Mucosa of descending colon (tissue), 3 donors: Measurements from ENCODE around the gene UACA. TPM values are rescaled to one million over a fixed set of nuclear protein-coding genes. Genes with fewer than 3 reads are reported as not detected.

ENCODE experiments used
- ATAC-seq: fragments of 200-7000 bp; cut with Tn5 transposase; one replicate; pipeline ENCODE4 v1.9.1; 2020; ENCODE audit warnings: mild to moderate bottlenecking, moderate library complexity
- DNase-seq, 3 donors: peaks; one replicate each; pipeline ENCODE4 v3.0.0-alpha.2; 2020
- H3K36me3 ChIP-seq: fragments of 200-600 bp; one replicate; pipeline ENCODE4 v1.8.0; 2021; ENCODE audit warnings: low read depth, mild to moderate bottlenecking
- H3K4me1 ChIP-seq: fragments of 200-600 bp; one replicate; pipeline ENCODE4 v1.8.0; 2021; ENCODE audit warnings: low read depth, mild to moderate bottlenecking
- H3K4me3 ChIP-seq: fragments of 200-600 bp; one replicate; pipeline ENCODE4 v1.8.0; 2021; ENCODE audit warnings: mild to moderate bottlenecking
- H3K9me3 ChIP-seq: fragments of 200-600 bp; one replicate; pipeline ENCODE4 v1.8.0; 2021; ENCODE audit warnings: mild to moderate bottlenecking
- intact Hi-C, 2 donors: fragments of 100-400 bp; cut with DNase I in 1 of 2; cut with micrococcal nuclease in 1 of 2; formaldehyde crosslinking; loops; one replicate each; pipeline versions ENCODE4 v1.11.0 to v1.11.1; 2022; cut with DNase I, micrococcal nuclease
- total RNA-seq, 3 donors: library from RNA; stranded (reverse); fragmentation: NEBNext Ultra II Directional in 2 of 3; extraction: Animal tissue kit (Norgen Biotek cat#: 25700) in 2 of 3; gene quantifications; one replicate each; pipeline versions ENCODE4 v1.2.1 to v1.2.4, GENCODE V29; 2021 to 2023
- TF ChIP-seq, protein P1 (sequence below): fragments of 200-600 bp; IDR thresholded peaks from one replicate; pipeline ENCODE4 v1.8.0; 2022; ENCODE audit warnings: antibody characterized with exemption, mild to moderate bottlenecking
- donor health status: DM: no; HTN: no; CAD: no; lungs with moderate emphysema.
- donor health status: DM: no; HTN: no; CAD: no.
- donor health status: DM: no; HTN: yes; CAD: no.

UACA gene
- total RNA-seq, 3 donors from 2014 or later, result 42.1 to 74.7 (median 64.9) TPM

DNA sequence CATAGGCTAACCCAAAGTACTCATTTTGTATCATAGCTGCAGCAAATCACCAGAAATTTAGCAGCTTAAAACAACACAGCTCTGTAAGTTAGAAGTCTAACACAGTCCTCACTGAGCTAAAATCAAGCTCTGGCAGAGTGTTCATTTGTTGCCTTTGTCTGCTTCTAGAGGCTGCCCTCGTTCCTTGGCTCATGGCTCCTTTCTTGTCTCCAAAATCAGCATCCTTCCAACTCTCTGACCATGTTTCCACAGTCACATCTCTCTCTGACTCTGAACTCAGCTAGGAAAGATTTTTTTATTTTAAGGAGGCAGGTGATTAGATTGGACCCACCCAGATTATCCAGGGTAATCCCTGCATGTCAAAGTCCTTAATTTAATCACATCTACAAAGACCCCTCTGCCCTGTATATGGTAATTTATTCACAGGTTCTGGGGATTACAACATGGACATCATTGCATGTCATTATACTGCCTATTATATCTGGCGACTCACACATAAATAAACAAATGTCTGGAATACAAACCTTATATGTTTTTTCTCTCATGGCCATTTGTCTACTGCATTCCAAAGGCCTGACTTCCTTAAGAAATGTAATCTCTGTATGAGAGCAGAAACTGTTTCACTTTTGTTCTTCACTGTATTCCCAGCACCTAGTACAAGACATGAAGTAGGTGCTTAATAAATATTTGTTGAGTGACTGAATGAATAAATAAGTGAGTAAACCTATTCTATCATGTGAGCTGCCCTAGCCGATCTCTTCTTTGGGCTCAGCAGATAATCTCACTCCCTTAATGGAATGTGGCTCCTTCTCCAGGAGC is 15.1 kb upstream of the UACA start:
- Histone ChIP-seq H3K9me3 (no peaks in the 10 kb centered on the region), H3K36me3 (no peaks in the 10 kb centered on the region), H3K4me3 (no peak overlapping the region), H3K4me1 (no peaks in the 10 kb centered on the region)
- DNase-seq (no peak), ATAC-seq (peak; percentile 49)
- intact Hi-C loops, result no loop called here
- TF ChIP-seq, protein P1, sequence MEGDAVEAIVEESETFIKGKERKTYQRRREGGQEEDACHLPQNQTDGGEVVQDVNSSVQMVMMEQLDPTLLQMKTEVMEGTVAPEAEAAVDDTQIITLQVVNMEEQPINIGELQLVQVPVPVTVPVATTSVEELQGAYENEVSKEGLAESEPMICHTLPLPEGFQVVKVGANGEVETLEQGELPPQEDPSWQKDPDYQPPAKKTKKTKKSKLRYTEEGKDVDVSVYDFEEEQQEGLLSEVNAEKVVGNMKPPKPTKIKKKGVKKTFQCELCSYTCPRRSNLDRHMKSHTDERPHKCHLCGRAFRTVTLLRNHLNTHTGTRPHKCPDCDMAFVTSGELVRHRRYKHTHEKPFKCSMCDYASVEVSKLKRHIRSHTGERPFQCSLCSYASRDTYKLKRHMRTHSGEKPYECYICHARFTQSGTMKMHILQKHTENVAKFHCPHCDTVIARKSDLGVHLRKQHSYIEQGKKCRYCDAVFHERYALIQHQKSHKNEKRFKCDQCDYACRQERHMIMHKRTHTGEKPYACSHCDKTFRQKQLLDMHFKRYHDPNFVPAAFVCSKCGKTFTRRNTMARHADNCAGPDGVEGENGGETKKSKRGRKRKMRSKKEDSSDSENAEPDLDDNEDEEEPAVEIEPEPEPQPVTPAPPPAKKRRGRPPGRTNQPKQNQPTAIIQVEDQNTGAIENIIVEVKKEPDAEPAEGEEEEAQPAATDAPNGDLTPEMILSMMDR, result no peak

DNA sequence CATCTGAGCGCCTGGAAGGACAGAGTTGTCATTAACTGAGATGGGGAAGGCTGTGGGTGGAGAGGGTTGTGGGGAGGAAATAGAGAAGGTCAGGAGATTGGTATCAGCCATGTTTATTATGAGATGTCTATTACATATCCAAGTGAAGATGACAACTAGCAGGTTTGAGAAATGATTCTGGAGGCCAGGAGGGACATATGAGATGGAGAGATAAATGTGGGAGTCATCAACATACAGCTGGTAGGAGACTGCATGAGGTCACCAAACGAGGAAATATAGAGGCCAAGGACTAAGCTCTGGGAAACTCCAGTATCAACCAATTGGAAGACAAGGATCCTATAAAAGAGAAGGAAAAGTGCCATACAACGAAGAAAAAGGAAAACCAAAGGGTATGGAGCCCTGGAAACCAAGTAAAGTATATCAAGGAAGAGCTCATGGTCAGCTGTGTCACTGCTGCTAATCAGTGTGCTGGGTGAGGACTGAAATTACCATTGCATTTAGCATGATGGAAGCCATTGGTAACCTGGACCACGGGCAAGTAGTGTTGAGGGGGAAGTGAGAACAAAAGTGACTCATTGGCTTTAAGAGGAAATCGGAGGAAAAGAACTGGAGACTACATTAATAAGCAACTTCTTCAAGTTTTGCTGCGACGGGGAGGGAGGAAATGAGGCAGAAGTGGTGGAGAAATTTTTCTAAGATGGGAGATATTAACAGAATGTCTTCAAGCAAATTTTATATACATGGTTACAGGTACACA is 14.0 kb upstream of the UACA start:
- Histone ChIP-seq H3K4me3 (no peak overlapping the region), H3K4me1 (no peaks in the 10 kb centered on the region), H3K36me3 (no peaks in the 10 kb centered on the region), H3K9me3 (no peaks in the 10 kb centered on the region)
- ATAC-seq, result no peak
- TF ChIP-seq, protein P1, result no peak
- DNase-seq, result no peak
- intact Hi-C loops, result no loop called here

DNA sequence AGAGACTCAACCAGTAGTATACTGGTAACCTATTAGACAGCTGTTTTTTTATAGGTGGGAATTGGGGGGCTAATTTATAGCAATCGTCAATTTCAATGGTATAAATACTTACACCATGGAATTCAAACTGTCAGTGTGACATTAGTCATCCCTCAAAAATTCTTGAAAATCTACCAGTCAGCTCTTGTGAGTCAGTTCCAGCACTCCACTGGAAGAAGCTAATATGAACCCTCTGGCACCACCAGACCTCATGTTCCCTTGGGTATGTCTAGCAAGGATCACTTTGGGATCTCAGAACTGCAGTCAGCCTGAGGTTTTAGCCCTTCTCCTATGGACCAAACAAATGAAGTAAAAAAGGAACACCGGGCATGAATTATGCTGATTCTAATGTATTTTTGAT is 11.8 kb upstream of the UACA start:
- TF ChIP-seq, protein P1, result no peak
- DNase-seq, result no peak
- H3K36me3 ChIP-seq, result no peaks in the 10 kb centered on the region
- no peak overlapping the region for H3K4me3 ChIP-seq
- no peak for ATAC-seq
- H3K9me3 ChIP-seq, result no peaks in the 10 kb centered on the region
- no peaks in the 10 kb centered on the region for H3K4me1 ChIP-seq
- intact Hi-C loops, result no loop called here

DNA sequence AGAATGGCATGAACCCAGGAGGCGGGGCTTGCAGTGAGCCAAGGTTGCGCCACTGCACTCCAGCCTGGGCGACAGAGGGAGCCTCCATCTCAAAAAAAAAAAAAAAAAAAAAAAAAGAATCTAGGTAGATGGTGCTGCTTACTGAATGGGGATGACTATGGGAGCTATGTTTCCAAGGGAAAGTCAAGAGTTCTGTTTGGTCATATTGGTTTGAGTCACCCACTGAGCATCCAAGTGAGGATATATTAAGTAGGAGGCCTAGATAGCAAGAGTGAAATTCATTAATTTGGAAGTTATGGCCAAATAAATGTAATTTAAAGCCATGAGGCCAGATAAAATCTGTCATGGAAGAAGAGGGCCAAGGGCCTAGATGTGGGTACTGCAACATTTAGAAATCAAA is 9.0 kb upstream of the UACA start:
- TF ChIP-seq, protein P1, result no peak
- Histone ChIP-seq H3K36me3 (no peaks in the 10 kb centered on the region), H3K4me1 (peaks cover 7% of the 10 kb centered on the region), H3K9me3 (no peaks in the 10 kb centered on the region), H3K4me3 (no peak overlapping the region)
- ATAC-seq, result no peak
- intact Hi-C loops, result no loop called here
- no peak for DNase-seq

DNA sequence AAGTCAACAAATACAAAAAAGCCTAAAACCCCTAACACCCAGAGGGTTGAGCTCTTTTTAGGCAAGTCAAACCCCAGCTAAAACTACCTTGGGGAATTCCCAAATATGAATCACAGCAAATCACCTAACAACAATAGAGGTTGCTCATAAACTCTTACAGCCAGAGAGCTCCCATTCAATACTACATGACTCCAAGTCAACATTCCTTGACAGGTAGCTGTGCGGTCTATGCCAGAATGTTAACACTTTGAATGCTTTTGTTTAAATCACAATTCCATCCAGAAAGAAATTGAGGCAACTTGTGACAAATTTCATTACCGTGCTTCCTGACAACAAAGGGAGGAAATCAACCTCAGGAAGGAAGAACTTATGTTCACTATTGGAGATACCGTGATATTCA is 7.5 kb upstream of the UACA start:
- peak; percentile 43 for ATAC-seq
- H3K9me3 ChIP-seq, result no peaks in the 10 kb centered on the region
- DNase-seq, result no peak
- TF ChIP-seq, protein P1, result no peak
- H3K4me3 ChIP-seq, result no peak overlapping the region
- no peaks in the 10 kb centered on the region for H3K36me3 ChIP-seq
- intact Hi-C loops, result no loop called here
- H3K4me1 ChIP-seq, result peaks cover 7% of the 10 kb centered on the region
